ENCODE results near the gene ICE2.

DNA sequence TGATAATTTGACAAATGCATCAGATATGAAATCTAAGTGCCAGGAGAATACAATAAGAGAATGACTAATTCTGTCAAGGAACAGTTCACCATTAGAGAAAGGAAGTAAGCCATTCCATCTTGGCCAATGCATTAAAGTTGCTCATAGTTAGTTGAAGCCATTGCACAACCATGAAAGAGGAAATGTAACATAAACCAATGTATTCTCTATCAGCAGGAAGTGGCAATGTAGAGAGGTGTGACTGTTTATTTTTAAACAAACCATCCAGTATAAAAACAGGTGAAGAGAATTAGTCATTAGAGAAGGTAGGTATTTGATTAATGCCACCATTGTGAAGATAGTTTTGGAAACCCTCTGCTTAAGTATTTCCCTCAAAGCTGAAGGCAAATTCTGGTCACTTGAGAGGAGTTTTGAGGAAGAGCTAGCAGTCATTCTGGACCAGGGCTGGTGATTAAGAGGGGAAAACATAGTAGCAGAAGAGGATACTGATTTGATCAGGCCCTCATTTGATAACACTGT lies 70.4 kb downstream of the ICE2 start:
- no peak for TF ChIP-seq CTCF (IDR thresholded peaks at IDR 0.05; ENCODE audit: insufficient read depth, low read length, poor library complexity, severe bottlenecking)
- no peak for TF ChIP-seq EZH2phosphoT487 (conservative IDR thresholded peaks at IDR 0.05; ENCODE audit: low read length)

All from SU-DHL-6 (cell line).